ENCODE data around the gene CAMK1. TPM values are rescaled to one million over a fixed set of nuclear protein-coding genes. Genes with fewer than 3 reads are reported as not detected.

Gene CAMK1
- total RNA-seq, 1 donor from 2014 or later: 41.0 TPM

- no peak for TF ChIP-seq CTCF (conservative IDR thresholded peaks at IDR 0.05; ENCODE audit: low read depth, low read length)
- H3K4me3 ChIP-seq (ENCODE audit: low read depth, low read length): no peak overlapping the region
- no peak for DNase-seq (ENCODE audit: low read depth)
Observed at GRCh38 chr3:9780910-9781309, 11.2 kb upstream of the CAMK1 start.

GRCh38 chr3:9780458-9780812, 10.7 kb upstream of the CAMK1 start:
- no peak overlapping the region for H3K4me3 ChIP-seq (ENCODE audit: low read depth, low read length)
- TF ChIP-seq CTCF (conservative IDR thresholded peaks at IDR 0.05; ENCODE audit: low read depth, low read length): no peak
- DNase-seq (ENCODE audit: low read depth): no peak

GRCh38 chr3:9779721-9780457, 10.1 kb upstream of the CAMK1 start:
- no peak for TF ChIP-seq CTCF (conservative IDR thresholded peaks at IDR 0.05; ENCODE audit: low read depth, low read length)
- DNase-seq (ENCODE audit: low read depth): no peak
- H3K4me3 ChIP-seq (ENCODE audit: low read depth, low read length): no peak overlapping the region

GRCh38 chr3:9779075-9779593, 9.4 kb upstream of the CAMK1 start:
- H3K4me3 ChIP-seq (ENCODE audit: low read depth, low read length): no peak overlapping the region
- TF ChIP-seq CTCF (conservative IDR thresholded peaks at IDR 0.05; ENCODE audit: low read depth, low read length): no peak
- DNase-seq (ENCODE audit: low read depth): no peak

GRCh38 chr3:9778143-9779074, 8.7 kb upstream of the CAMK1 start:
- no peak overlapping the region for H3K4me3 ChIP-seq (ENCODE audit: low read depth, low read length)
- no peak for DNase-seq (ENCODE audit: low read depth)
- no peak for TF ChIP-seq CTCF (conservative IDR thresholded peaks at IDR 0.05; ENCODE audit: low read depth, low read length)

GRCh38 chr3:9777694-9778021, 7.9 kb upstream of the CAMK1 start:
- DNase-seq (ENCODE audit: low read depth): no peak
- H3K4me3 ChIP-seq (ENCODE audit: low read depth, low read length): no peak overlapping the region
- TF ChIP-seq CTCF (conservative IDR thresholded peaks at IDR 0.05; ENCODE audit: low read depth, low read length): no peak
